Thoracic aorta (tissue), 2 donors: ENCODE results near the gene VSX1. TPM values are rescaled to one million over a fixed set of nuclear protein-coding genes. Genes with fewer than 3 reads are reported as not detected.
A peak's percentile ranks its signal among the peaks of the same experiment; 100 is the strongest.

Source experiments
- ATAC-seq: fragments of 150-250 bp; one replicate; pipeline ENCODE4 v1.8.0; 2017; ENCODE audit warnings: low read depth; ENCODE audit not compliant: insufficient number of reproducible peaks, low FRiP score
- DNase-seq: peaks from one replicate; pipeline ENCODE4 v3.0.0-alpha.2; 2020; ENCODE audit warnings: low spot score
- H3K27ac ChIP-seq, 2 donors: fragments of 200-600 bp; sonication (generic); 1 replicate in 1 of 2; 2 replicates in 1 of 2; pipeline ENCODE4 v1.5.1; 2016; ENCODE audit warnings: mild to moderate bottlenecking in 2 of 2, moderate library complexity in 2 of 2
- H3K27me3 ChIP-seq: fragments of 200-600 bp; sonication (generic); replicated peaks from 2 replicates; pipeline ENCODE4 v1.6.0; 2016; ENCODE audit warnings: mild to moderate bottlenecking; ENCODE audit not compliant: insufficient read depth
- H3K36me3 ChIP-seq: fragments of 200-600 bp; sonication (generic); one replicate; pipeline ENCODE4 v1.5.1; 2016
- H3K4me1 ChIP-seq, 2 donors: fragments of 200-600 bp; sonication (generic); 1 replicate in 1 of 2; 2 replicates in 1 of 2; pipeline versions ENCODE4 v1.5.1 to v1.6.0; 2016; ENCODE audit warnings: low read depth in 2 of 2, mild to moderate bottlenecking in 1 of 2; ENCODE audit not compliant: control insufficient read depth in 1 of 2
- H3K4me3 ChIP-seq: fragments of 200-600 bp; sonication (generic); 2 replicates; pipeline ENCODE4 v1.5.1; 2016; ENCODE audit warnings: mild to moderate bottlenecking
- H3K9me3 ChIP-seq: fragments of 200-600 bp; sonication (generic); 2 replicates; pipeline ENCODE4 v1.5.1; 2016
- total RNA-seq, 2 donors: library from RNA; depleted of rRNA; stranded (reverse); fragments of >200 nt; gene quantifications; one replicate each; pipeline versions ENCODE4 v1.1.0 to v1.2.3, GENCODE V29; 2016
- TF ChIP-seq, protein P1 (sequence below): fragments of 200-600 bp; sonication (generic); IDR thresholded peaks from one replicate; pipeline ENCODE4 v1.5.1; 2019; ENCODE audit warnings: antibody characterized with exemption

Gene VSX1
- total RNA-seq, 2 donors from 2014 or later: not detected

DNA sequence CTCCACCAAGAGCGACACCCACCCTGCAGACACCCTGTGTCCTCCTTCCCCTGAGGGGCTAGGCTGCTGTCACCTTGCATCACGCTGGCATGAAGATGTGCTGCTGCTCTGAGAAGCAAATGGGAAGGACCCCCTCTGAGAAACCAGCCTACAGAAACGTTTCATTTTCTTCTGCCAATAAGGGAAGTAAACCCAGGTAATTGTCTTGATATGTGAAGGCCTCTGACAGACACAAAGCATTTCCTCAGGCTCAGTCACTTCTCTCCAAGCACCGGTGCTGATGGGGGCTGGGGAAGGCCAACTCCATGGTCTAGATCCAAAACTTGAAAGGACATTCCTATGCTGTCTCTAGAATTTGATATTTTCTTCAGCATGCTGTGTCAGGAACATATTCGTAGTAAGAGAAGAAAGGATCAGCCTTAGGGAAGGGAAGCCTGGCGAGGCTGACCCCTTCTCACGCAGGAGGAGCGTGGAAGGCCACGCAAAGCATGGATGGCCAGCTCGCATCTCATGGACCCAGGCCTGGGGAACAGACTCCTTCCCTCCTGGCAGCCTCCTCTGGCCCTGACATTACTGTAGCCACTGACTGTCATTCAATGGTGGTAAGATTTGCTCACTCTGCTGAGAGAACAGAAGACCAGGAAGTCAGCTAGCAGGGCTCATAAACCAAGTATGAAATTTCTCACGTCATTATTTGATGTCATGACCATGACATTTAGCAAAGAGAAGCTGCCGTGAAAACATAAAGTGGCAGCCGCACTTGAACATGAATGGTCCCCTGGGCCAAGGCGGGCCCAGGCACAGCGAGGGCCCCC is 44.4 kb downstream of the VSX1 start:
- Histone ChIP-seq H3K9me3 (no peaks in the 10 kb centered on the region), H3K27ac (peak overlapping the region; percentile 95), H3K36me3 (no peaks in the 10 kb centered on the region), H3K4me1 (peaks cover 67 to 85% of the 10 kb centered on the region in 2 donors), H3K4me3 (peak overlapping the region; percentile 9), H3K27me3 (no peaks in the 10 kb centered on the region)
- DNase-seq: no peak
- ATAC-seq: no peak
- TF ChIP-seq, protein P1, sequence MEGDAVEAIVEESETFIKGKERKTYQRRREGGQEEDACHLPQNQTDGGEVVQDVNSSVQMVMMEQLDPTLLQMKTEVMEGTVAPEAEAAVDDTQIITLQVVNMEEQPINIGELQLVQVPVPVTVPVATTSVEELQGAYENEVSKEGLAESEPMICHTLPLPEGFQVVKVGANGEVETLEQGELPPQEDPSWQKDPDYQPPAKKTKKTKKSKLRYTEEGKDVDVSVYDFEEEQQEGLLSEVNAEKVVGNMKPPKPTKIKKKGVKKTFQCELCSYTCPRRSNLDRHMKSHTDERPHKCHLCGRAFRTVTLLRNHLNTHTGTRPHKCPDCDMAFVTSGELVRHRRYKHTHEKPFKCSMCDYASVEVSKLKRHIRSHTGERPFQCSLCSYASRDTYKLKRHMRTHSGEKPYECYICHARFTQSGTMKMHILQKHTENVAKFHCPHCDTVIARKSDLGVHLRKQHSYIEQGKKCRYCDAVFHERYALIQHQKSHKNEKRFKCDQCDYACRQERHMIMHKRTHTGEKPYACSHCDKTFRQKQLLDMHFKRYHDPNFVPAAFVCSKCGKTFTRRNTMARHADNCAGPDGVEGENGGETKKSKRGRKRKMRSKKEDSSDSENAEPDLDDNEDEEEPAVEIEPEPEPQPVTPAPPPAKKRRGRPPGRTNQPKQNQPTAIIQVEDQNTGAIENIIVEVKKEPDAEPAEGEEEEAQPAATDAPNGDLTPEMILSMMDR: no peak

DNA sequence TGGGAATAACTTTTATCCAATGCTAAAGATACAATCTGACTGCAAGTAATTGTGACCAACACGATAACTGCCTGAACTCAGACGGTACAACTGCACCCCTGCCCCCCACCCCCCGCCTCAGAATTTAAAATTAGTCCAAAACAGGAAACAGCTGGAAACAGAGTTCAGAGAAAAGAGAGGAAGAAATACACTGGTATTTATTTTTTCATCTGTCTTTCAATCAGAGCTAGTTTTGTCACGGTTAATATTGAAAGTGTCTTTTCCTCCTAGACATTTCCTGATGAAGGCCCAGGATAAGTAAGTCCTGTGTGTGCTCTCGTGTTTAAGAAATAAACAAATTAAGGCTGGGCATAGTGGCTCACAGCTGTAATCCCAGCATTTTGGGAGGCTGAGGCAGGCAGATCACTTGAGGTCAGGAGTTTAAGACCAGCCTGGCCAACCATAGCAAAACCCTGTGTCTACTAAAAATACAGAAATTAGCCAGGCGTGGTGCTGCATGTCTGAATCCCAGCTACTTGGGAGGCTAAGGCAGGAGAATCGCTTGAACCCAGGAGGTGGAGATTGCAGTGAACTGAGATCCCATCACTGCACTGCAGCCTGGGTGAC is 45.5 kb downstream of the VSX1 start:
- DNase-seq (no peak), ATAC-seq (no peak)
- TF ChIP-seq, protein P1: no peak
- Histone ChIP-seq H3K9me3 (no peaks in the 10 kb centered on the region), H3K36me3 (no peaks in the 10 kb centered on the region), H3K27me3 (no peaks in the 10 kb centered on the region), H3K4me3 (peak overlapping the region; percentile 30), H3K27ac (peak overlapping the region; percentile 95), H3K4me1 (peaks cover 61 to 78% of the 10 kb centered on the region in 2 donors)

DNA sequence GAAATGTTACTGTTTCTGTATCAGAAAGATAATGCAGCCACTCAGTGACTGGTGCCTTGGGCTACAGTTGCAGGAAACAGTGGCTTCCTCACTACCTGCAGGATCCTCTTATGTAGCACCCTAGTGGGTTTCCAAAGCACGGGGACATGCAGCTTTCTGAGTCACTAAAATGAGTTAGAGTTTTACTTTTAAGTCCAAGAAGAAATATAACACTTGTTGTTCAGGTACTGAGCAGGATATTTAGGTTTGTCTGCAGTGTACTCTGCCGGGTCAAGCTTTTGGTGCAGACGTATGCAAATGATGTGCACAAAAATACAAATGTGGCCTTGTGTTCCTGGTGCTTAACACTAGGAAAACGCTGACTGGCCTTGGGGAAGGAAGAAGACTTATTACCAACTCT is 46.0 kb downstream of the VSX1 start:
- no peak for ATAC-seq
- no peaks in the 10 kb centered on the region for H3K27me3 ChIP-seq
- H3K9me3 ChIP-seq: no peaks in the 10 kb centered on the region
- H3K27ac ChIP-seq: peak overlapping the region; percentile 95
- no peaks in the 10 kb centered on the region for H3K36me3 ChIP-seq
- H3K4me3 ChIP-seq: peak overlapping the region; percentile 30
- DNase-seq: no peak
- H3K4me1 ChIP-seq: peaks cover 59 to 73% of the 10 kb centered on the region in 2 donors
- TF ChIP-seq, protein P1: no peak

DNA sequence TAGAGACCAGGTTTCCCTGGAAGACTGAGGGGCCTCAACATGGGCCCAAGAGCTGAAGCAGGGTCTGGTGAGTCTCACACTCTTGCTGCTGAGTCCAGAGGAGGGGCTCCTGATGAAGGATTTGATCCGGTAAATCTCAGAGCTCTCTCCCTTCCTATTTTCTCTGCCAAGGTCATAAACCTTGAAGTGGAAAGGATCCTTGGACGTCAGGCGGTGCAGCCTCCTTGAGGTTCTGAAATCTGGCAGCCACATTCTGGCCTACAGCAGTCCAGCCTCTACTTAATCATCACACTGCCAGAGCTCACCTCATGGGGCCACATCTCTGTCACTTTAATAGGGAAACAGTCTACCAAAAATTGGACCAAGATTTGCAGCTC is 48.0 kb downstream of the VSX1 start:
- no peak for DNase-seq
- Histone ChIP-seq H3K36me3 (no peaks in the 10 kb centered on the region), H3K4me3 (no peak overlapping the region), H3K4me1 (peaks cover 42 to 53% of the 10 kb centered on the region in 2 donors), H3K27me3 (no peaks in the 10 kb centered on the region), H3K9me3 (no peaks in the 10 kb centered on the region), H3K27ac (no peak overlapping the region)
- ATAC-seq: no peak
- TF ChIP-seq, protein P1: no peak

DNA sequence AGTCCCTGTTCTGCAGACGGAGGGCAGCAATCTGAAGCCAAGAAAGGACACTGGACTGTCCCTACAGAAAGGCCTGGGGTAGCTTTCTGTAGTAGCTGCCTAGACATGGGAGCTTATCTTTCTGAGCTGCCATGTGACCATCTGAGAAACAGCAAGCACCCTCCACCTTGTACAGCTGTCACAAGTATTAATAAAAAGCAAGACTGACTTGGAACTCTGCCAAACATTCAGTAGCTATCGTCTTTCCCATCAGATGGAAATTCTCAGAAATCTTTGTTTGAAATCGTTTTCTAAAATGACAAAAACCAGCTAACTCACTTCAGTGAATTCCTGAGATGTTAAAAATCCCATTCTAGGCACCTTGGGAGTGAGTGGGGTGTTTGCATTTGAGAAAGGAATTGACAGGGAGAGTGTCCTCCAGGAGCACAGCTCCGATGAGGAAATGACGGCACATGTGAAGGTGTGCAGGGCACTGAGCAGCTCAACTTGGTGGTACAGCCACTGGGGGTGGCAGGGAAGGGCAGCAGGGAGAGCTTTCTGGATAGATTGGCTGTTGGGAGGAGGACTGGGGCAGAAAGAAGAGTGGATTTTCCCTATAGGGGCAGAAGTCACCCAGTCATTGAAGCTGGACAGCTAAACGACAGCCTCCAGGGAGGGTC is 48.5 kb downstream of the VSX1 start:
- DNase-seq (no peak), ATAC-seq (no peak)
- no peaks in the 10 kb centered on the region for H3K36me3 ChIP-seq
- TF ChIP-seq, protein P1: no peak
- H3K27ac ChIP-seq: no peak overlapping the region
- H3K4me1 ChIP-seq: peaks cover 37 to 48% of the 10 kb centered on the region in 2 donors
- H3K4me3 ChIP-seq: no peak overlapping the region
- H3K27me3 ChIP-seq: no peaks in the 10 kb centered on the region
- H3K9me3 ChIP-seq: no peaks in the 10 kb centered on the region
